Measurements from ENCODE around the gene PEX14. TPM values are rescaled to one million over a fixed set of nuclear protein-coding genes. Genes with fewer than 3 reads are reported as not detected.
A peak's percentile ranks its signal among the peaks of the same experiment; 100 is the strongest.

The PEX14 gene
- total RNA-seq, 2 experiments from 2014 or later: 13.3 to 14.8 TPM

DNA sequence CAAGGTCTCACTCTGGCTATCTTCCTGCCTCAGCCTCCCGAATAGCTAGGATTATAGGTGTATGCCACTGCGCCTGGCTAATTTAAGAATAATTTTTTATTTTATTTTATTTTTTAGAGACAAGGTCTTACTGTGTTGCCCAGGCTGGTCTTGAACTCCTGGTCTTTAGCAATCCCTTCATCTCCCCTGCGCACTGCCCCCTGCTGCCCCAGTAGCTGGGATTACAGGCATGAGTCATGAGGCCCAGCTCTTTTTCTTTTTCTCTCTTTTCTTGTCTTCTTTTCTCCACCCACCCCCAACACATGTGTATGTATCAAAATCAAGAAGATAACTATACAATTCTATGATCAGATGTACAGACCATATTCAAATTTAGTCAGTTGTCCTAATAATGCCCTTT lies 87.2 kb downstream of the PEX14 start:
- Mint-ChIP-seq H3K27ac (no peak overlapping the region), H3K36me3 (ENCODE audit: low read depth) (peaks cover 17% of the 10 kb centered on the region), H3K9me3 (peaks cover 5% of the 10 kb centered on the region), H3K27me3 (no peaks in the 10 kb centered on the region), H3K4me1 (ENCODE audit: low read depth) (peaks cover 5% of the 10 kb centered on the region), H3K4me3 (no peak overlapping the region)
- DNase-seq (peak in 5 of 14 experiments; percentile 3 to 39 (median 19)), ATAC-seq (ENCODE audit: poor library complexity) (no peak)
- no peaks in the 10 kb centered on the region for H3K4me1 ChIP-seq (ENCODE audit: insufficient read depth, low read length)
- no peak overlapping the region for H3K4me3 ChIP-seq (ENCODE audit: low read length)
- H3K27ac ChIP-seq (ENCODE audit: low read depth in 1 of 2, low read length in 2 of 2): no peak overlapping the region
- intact Hi-C loops (cut with DNase I, micrococcal nuclease): no loop called here
- H3K36me3 ChIP-seq (ENCODE audit: insufficient read depth, low read length): no peaks in the 10 kb centered on the region
- TF ChIP-seq, protein P1, sequence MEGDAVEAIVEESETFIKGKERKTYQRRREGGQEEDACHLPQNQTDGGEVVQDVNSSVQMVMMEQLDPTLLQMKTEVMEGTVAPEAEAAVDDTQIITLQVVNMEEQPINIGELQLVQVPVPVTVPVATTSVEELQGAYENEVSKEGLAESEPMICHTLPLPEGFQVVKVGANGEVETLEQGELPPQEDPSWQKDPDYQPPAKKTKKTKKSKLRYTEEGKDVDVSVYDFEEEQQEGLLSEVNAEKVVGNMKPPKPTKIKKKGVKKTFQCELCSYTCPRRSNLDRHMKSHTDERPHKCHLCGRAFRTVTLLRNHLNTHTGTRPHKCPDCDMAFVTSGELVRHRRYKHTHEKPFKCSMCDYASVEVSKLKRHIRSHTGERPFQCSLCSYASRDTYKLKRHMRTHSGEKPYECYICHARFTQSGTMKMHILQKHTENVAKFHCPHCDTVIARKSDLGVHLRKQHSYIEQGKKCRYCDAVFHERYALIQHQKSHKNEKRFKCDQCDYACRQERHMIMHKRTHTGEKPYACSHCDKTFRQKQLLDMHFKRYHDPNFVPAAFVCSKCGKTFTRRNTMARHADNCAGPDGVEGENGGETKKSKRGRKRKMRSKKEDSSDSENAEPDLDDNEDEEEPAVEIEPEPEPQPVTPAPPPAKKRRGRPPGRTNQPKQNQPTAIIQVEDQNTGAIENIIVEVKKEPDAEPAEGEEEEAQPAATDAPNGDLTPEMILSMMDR (IDR thresholded peaks at IDR 0.05): peak; percentile 39
- ChIA-PET POLR2A (no interaction called here), CTCF (interaction anchor here (0.6 to 1.0 kb wide), 3 partner anchors 55 to 307 kb away, joined by 3 to 7 read pairs (median 3); no protein-coding TSS in a partner anchor)
- H3K9me3 ChIP-seq (ENCODE audit: control insufficient read depth in 1 of 2, insufficient read depth in 1 of 2, low read length in 2 of 2): peaks cover 7 to 11% of the 10 kb centered on the region in 2 experiments
- no peaks in the 10 kb centered on the region for H3K27me3 ChIP-seq (ENCODE audit: control insufficient read depth in 1 of 2, insufficient read depth in 2 of 2, low read length in 2 of 2)

DNA sequence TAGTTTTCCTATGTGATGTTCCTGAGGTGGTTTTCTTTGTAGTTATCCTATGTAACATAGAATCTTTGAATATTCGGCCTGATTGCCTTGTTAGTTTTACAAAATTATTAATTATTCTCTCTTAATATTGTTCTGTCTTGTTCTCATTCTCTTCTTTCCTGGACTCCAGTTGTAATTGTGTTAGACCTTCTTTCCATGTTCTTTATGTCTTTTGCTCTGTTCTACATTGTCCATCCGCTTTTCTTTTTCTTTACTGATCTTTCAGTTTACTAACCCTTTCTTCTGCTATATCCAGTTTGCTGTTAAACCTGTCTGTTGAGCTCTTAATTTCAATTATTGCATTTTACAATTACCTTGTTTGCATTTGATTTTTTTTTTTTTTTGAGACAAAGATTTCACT lies 89.3 kb downstream of the PEX14 start:
- Histone ChIP-seq H3K27ac (ENCODE audit: low read depth in 1 of 2, low read length in 2 of 2) (no peak overlapping the region), H3K9me3 (ENCODE audit: control insufficient read depth in 1 of 2, insufficient read depth in 1 of 2, low read length in 2 of 2) (peaks cover 7 to 11% of the 10 kb centered on the region in 2 experiments), H3K4me1 (ENCODE audit: insufficient read depth, low read length) (no peaks in the 10 kb centered on the region), H3K4me3 (ENCODE audit: low read length) (no peak overlapping the region), H3K36me3 (ENCODE audit: insufficient read depth, low read length) (no peaks in the 10 kb centered on the region), H3K27me3 (ENCODE audit: control insufficient read depth in 1 of 2, insufficient read depth in 2 of 2, low read length in 2 of 2) (no peaks in the 10 kb centered on the region)
- Mint-ChIP-seq H3K27me3 (no peaks in the 10 kb centered on the region), H3K4me3 (no peak overlapping the region), H3K36me3 (ENCODE audit: low read depth) (peaks cover 17% of the 10 kb centered on the region), H3K4me1 (ENCODE audit: low read depth) (peaks cover 5% of the 10 kb centered on the region), H3K27ac (no peak overlapping the region), H3K9me3 (peaks cover 5% of the 10 kb centered on the region)
- intact Hi-C loops (cut with DNase I, micrococcal nuclease): no loop called here
- no peak for ATAC-seq (ENCODE audit: poor library complexity)
- DNase-seq: no peak
- POLR2A ChIA-PET: no interaction called here
- CTCF ChIA-PET: no interaction called here
- TF ChIP-seq, protein P1 (IDR thresholded peaks at IDR 0.05): no peak

DNA sequence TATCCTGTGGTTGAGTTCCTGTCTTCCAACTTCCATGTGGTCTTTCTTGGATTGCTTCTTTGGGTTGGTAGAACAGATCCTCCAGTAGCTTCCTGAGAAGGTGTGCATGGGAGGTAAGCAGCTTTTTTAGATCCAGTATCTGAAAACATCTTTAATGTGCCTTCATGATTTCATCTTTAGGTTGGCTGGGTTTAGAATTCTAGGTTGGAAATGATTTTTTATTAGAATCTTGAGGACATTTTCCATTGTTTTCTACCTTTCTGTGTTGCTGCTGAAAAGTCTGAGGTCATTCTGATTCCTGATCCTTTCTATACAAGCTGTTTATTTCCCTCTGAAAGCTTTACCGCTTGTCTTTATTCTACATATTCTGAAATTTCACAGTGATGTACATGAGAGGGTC lies 94.8 kb downstream of the PEX14 start:
- no peaks in the 10 kb centered on the region for H3K36me3 ChIP-seq (ENCODE audit: insufficient read depth, low read length)
- intact Hi-C loops (cut with DNase I, micrococcal nuclease): no loop called here
- ATAC-seq (ENCODE audit: poor library complexity) (no peak), DNase-seq (no peak)
- Mint-ChIP-seq H3K4me3 (no peak overlapping the region), H3K36me3 (ENCODE audit: low read depth) (peaks cover 9% of the 10 kb centered on the region), H3K27me3 (no peaks in the 10 kb centered on the region), H3K9me3 (no peaks in the 10 kb centered on the region), H3K4me1 (ENCODE audit: low read depth) (no peaks in the 10 kb centered on the region), H3K27ac (no peak overlapping the region)
- H3K4me3 ChIP-seq (ENCODE audit: low read length): no peak overlapping the region
- H3K9me3 ChIP-seq (ENCODE audit: control insufficient read depth in 1 of 2, insufficient read depth in 1 of 2, low read length in 2 of 2): peaks cover under 1 to 4% of the 10 kb centered on the region in 2 experiments
- TF ChIP-seq, protein P1 (IDR thresholded peaks at IDR 0.05): no peak
- ChIA-PET CTCF (no interaction called here), POLR2A (no interaction called here)
- H3K27me3 ChIP-seq (ENCODE audit: control insufficient read depth in 1 of 2, insufficient read depth in 2 of 2, low read length in 2 of 2): no peaks in the 10 kb centered on the region
- H3K27ac ChIP-seq (ENCODE audit: low read depth in 1 of 2, low read length in 2 of 2): no peak overlapping the region
- no peaks in the 10 kb centered on the region for H3K4me1 ChIP-seq (ENCODE audit: insufficient read depth, low read length)
